Osteocyte (in vitro differentiated cells): ENCODE results near the gene RPL23. TPM values are rescaled to one million over a fixed set of nuclear protein-coding genes. Genes with fewer than 3 reads are reported as not detected.

ENCODE experiments used
- DNase-seq: peaks from one replicate; pipeline ENCODE4 v3.0.0; 2021; ENCODE audit warnings: mixed read lengths; ENCODE audit not compliant: unreplicated experiment; ENCODE audit errors: extremely low spot score
- H3K27ac Mint-ChIP-seq: one replicate; pipeline ENCODE4 v1.8.0; 2021; ENCODE audit warnings: mild to moderate bottlenecking, mixed read lengths; ENCODE audit not compliant: unreplicated experiment
- H3K27me3 Mint-ChIP-seq: one replicate; pipeline ENCODE4 v1.8.0; 2021; ENCODE audit warnings: mixed read lengths; ENCODE audit not compliant: unreplicated experiment
- H3K36me3 Mint-ChIP-seq: one replicate; pipeline ENCODE4 v1.8.0; 2021; ENCODE audit warnings: mixed read lengths; ENCODE audit not compliant: unreplicated experiment
- H3K4me1 Mint-ChIP-seq: one replicate; pipeline ENCODE4 v1.8.0; 2021; ENCODE audit warnings: mixed read lengths; ENCODE audit not compliant: unreplicated experiment
- H3K4me3 Mint-ChIP-seq: one replicate; pipeline ENCODE4 v1.8.0; 2021; ENCODE audit warnings: mild to moderate bottlenecking, moderate library complexity, mixed read lengths; ENCODE audit not compliant: unreplicated experiment
- H3K9me3 Mint-ChIP-seq: one replicate; pipeline ENCODE4 v1.8.0; 2021; ENCODE audit warnings: mixed read lengths; ENCODE audit not compliant: unreplicated experiment
- total RNA-seq: library from RNA; stranded (reverse); gene quantifications from 2 replicates; pipeline ENCODE4 v1.2.1, GENCODE V29; 2021
- TF ChIP-seq, protein P1 (sequence below): fragments of 200-600 bp; sonication (generic); IDR thresholded peaks from 2 replicates; pipeline ENCODE4 v1.5.0; 2021; ENCODE audit warnings: antibody characterized with exemption, mild to moderate bottlenecking, moderate library complexity

The RPL23 gene
- total RNA-seq, 1 donor from 2014 or later = 1,310 TPM

- DNase-seq = no peak
- Mint-ChIP-seq H3K36me3 (peaks cover 4% of the 10 kb centered on the region), H3K27me3 (no peaks in the 10 kb centered on the region), H3K4me3 (peak overlapping the region; percentile 94), H3K4me1 (peaks cover 68% of the 10 kb centered on the region), H3K9me3 (no peaks in the 10 kb centered on the region), H3K27ac (peak overlapping the region; percentile 84)
- TF ChIP-seq, protein P1, sequence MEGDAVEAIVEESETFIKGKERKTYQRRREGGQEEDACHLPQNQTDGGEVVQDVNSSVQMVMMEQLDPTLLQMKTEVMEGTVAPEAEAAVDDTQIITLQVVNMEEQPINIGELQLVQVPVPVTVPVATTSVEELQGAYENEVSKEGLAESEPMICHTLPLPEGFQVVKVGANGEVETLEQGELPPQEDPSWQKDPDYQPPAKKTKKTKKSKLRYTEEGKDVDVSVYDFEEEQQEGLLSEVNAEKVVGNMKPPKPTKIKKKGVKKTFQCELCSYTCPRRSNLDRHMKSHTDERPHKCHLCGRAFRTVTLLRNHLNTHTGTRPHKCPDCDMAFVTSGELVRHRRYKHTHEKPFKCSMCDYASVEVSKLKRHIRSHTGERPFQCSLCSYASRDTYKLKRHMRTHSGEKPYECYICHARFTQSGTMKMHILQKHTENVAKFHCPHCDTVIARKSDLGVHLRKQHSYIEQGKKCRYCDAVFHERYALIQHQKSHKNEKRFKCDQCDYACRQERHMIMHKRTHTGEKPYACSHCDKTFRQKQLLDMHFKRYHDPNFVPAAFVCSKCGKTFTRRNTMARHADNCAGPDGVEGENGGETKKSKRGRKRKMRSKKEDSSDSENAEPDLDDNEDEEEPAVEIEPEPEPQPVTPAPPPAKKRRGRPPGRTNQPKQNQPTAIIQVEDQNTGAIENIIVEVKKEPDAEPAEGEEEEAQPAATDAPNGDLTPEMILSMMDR = peak; percentile 22
Measured at GRCh38 chr17:38871247-38872015, 17.9 kb upstream of the RPL23 start.

DNA sequence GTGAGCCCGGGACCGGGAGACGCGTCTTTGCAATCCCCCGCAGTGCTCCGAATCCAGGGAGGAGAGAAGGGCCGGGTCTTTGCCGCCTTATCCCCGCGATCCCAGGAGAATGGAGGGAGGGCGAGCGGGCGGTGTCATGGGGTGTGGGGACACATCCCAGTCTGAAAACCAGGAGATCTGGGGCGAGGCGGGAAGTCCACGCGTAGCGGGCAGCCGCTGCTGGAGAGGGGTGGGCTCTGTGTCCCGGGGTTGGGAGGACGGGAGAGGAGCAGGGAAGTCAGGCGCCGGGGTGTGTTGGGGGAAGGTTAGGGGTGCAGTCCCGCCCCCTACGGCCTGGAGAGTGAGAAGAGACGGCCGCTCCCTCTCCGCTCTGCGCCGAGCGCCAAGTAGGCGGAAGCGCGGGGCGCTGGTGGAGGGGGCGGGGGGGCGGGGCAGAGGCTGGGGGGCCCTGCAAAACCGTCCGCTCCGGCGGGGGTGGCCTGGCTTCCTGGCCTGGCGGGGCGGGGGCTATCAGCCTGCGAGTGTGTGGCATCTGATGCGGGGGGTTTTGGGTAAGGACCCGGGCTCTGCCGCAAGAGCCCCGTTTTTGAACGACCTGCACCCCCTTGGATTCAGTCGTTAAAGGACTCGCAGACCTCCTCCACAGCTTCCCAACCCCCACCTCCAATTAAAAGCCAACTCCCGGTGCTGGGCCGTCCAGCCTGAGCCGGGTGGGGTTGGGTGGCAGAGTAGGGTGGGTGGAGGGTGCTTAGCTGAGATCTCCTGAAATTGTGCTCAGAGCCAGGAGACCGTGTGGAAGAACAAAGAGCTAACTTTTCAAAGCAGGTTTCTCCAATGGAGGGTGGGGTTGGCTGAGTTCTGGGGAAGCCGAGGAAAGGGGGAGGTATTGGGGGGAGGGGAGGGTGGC is 17.0 kb upstream of the RPL23 start:
- Mint-ChIP-seq H3K36me3 (peaks cover 4% of the 10 kb centered on the region), H3K9me3 (no peaks in the 10 kb centered on the region), H3K27ac (peak overlapping the region; percentile 96), H3K27me3 (no peaks in the 10 kb centered on the region), H3K4me1 (peaks cover 62% of the 10 kb centered on the region), H3K4me3 (peak overlapping the region; percentile 99)
- TF ChIP-seq, protein P1 = no peak
- DNase-seq = no peak

DNA sequence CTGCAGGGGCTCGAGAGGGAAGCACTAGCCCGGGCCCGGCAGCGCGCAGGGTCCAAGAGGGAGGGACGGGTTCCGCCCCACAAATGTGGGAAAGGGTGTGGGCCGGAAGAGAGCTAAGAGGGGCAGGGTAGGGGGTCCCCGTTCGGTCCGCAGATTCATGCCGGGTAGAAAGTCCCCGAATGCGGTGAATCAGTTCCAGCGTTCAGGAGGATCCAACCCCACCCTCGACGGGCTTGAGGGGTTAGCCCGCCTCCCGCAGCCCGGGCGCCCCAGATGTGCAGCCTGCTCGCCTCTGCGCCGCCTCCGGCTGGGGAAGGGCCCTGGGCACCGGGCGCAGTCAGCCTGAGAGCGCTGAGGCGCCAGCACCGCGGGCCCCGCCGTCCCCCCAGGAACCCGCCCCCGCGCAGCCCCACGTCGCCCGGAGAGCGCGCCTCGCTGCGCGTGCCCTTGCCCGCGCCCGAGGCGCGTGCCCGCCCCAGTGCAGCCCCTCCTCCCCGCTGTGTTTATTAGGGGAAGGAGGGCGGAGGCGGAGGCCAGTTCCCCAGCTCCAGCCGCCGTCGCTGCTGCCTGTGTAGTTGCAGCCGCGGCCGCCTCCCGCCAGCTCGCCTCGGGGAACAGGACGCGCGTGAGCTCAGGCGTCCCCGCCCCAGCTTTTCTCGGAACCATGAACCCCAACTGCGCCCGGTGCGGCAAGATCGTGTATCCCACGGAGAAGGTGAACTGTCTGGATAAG is 16.2 kb upstream of the RPL23 start, which contains the start of gene LASP1:
Gene LASP1, plus strand, starts transcription at position 533 of the 733 bp plus-strand sequence. Its CDS starts 132 bp downstream, at position 665.
- Mint-ChIP-seq H3K4me1 (peaks cover 56% of the 10 kb centered on the region), H3K36me3 (peaks cover 4% of the 10 kb centered on the region), H3K27ac (peak within 1 kb of the TSS; percentile 96), H3K9me3 (no peaks in the 10 kb centered on the region), H3K4me3 (peak within 1 kb of the TSS; percentile 99), H3K27me3 (no peaks in the 10 kb centered on the region)
- DNase-seq = peak; percentile 96
- TF ChIP-seq, protein P1 = no peak

DNA sequence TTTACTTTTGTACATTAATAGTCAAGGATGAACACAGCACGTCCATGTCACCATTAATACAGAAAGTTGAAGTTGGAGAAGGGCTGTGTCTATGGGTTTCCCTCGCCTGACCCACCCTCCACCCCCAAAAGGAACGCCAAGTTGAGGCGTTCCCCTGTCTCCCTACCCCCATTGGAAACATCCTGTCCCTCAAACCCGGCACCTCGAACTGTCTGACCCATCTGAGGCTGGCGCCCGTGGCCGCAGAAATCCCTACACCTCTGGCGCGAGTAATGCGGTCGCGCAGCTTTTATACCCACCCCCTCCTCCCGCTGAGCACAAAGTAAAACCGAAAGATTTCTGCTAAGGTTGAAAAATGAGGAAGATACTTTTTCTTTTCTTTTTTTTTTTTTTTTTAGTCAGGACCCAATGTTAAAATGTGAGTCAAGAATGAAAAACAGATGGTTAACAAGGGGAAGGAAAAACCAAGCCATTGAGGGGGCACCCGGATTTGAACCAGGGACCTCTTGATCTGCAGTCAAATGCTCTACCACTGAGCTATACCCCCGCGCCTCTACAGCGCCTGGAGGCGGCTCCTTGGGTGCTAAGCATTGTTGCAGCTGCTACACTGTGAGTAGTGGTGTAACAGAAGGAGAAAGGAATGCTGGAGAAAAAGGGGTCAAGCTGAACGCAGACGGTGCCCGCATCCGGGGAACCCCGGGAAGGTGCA is 15.4 kb upstream of the RPL23 start:
- H3K4me3 Mint-ChIP-seq = peak overlapping the region; percentile 88
- H3K36me3 Mint-ChIP-seq = peaks cover 4% of the 10 kb centered on the region
- H3K27me3 Mint-ChIP-seq = no peaks in the 10 kb centered on the region
- peak; percentile 97 for DNase-seq
- H3K4me1 Mint-ChIP-seq = peaks cover 53% of the 10 kb centered on the region
- TF ChIP-seq, protein P1 = peak; percentile 37
- peak overlapping the region; percentile 86 for H3K27ac Mint-ChIP-seq
- no peaks in the 10 kb centered on the region for H3K9me3 Mint-ChIP-seq
